Mammary epithelial cell (primary cell): ENCODE measurements around the gene PLA2G6.

Experiments
- CTCF ChIP-seq, 2 donors: IDR thresholded peaks in 1 of 2; conservative IDR thresholded peaks in 1 of 2; 2 replicates each; pipeline ENCODE4 v1.5.1; 2011 to 2012; ENCODE audit warnings: inconsistent platforms in 2 of 2, low read length in 2 of 2, mild to moderate bottlenecking in 2 of 2, control low read depth in 1 of 2, low read depth in 1 of 2; ENCODE audit not compliant: insufficient read depth in 1 of 2; ENCODE audit errors: extremely low read depth in 1 of 2
- EZH2 ChIP-seq: IDR thresholded peaks from 2 replicates; pipeline ENCODE4 v1.6.1; 2012; ENCODE audit warnings: low read length, inconsistent platforms, borderline replicate concordance

- TF ChIP-seq CTCF (conservative IDR thresholded peaks at IDR 0.05 in 1 of 2, IDR thresholded peaks at IDR 0.05 in 1 of 2; ENCODE audit: extremely low read depth in 1 of 2, insufficient read depth in 1 of 2, low read depth in 1 of 2, low read length in 2 of 2) (no peak), EZH2 (no peak)
Observed at GRCh38 chr22:38218661-38219622, 37.3 kb upstream of the PLA2G6 start.
